Skeletal muscle cell (primary cell): ENCODE results near the gene ACTL10.

Experiments used
- DNase-seq: peaks from one replicate; pipeline ENCODE4 v3.0.0-alpha.2; 2010; ENCODE audit warnings: low read depth
- H3K4me3 ChIP-seq: 2 replicates; pipeline ENCODE4 v1.5.1; 2011; ENCODE audit warnings: low read depth, mild to moderate bottlenecking, control low read depth, low read length, moderate library complexity

The ACTL10 gene

GRCh38 chr20:33660035-33660684, 6.6 kb upstream of the ACTL10 start:
- DNase-seq, result no peak
- no peak overlapping the region for H3K4me3 ChIP-seq

GRCh38 chr20:33660685-33661058, 6.1 kb upstream of the ACTL10 start:
- no peak for DNase-seq
- H3K4me3 ChIP-seq, result no peak overlapping the region

GRCh38 chr20:33662172-33662571, 4.6 kb upstream of the ACTL10 start, which contains the start of gene C20orf144:
C20orf144 (plus strand) TSS chr20:33662327; CDS start chr20:33662346, 19 bp downstream.
- peak within 1 kb of the TSS; percentile 73 for H3K4me3 ChIP-seq
- no peak for DNase-seq

GRCh38 chr20:33663161-33664084, 3.3 kb upstream of the ACTL10 start:
- DNase-seq, result no peak
- peak overlapping the region; percentile 73 for H3K4me3 ChIP-seq

GRCh38 chr20:33664085-33664761, 2.5 kb upstream of the ACTL10 start:
- peak overlapping the region; percentile 73 for H3K4me3 ChIP-seq
- DNase-seq, result no peak

GRCh38 chr20:33664762-33665144, 2.0 kb upstream of the ACTL10 start:
- no peak for DNase-seq
- H3K4me3 ChIP-seq, result no peak overlapping the region

- DNase-seq, result no peak
- H3K4me3 ChIP-seq, result peak overlapping the region; percentile 54
Measured at GRCh38 chr20:33667245-33667675, 517 bp downstream of the ACTL10 start.

GRCh38 chr20:33667676-33668465, 1.1 kb downstream of the ACTL10 start:
- DNase-seq, result no peak
- H3K4me3 ChIP-seq, result peak overlapping the region; percentile 54

GRCh38 chr20:33668466-33669155, 1.9 kb downstream of the ACTL10 start:
- no peak overlapping the region for H3K4me3 ChIP-seq
- no peak for DNase-seq

GRCh38 chr20:33669224-33669623, 2.5 kb downstream of the ACTL10 start:
- DNase-seq, result no peak
- H3K4me3 ChIP-seq, result no peak overlapping the region

GRCh38 chr20:33669873-33670640, 3.3 kb downstream of the ACTL10 start:
- no peak overlapping the region for H3K4me3 ChIP-seq
- no peak for DNase-seq

GRCh38 chr20:33670715-33671499, 4.2 kb downstream of the ACTL10 start:
- no peak for DNase-seq
- no peak overlapping the region for H3K4me3 ChIP-seq

GRCh38 chr20:33671573-33672288, 5.0 kb downstream of the ACTL10 start:
- H3K4me3 ChIP-seq, result no peak overlapping the region
- no peak for DNase-seq

GRCh38 chr20:33672426-33673113, 5.8 kb downstream of the ACTL10 start:
- H3K4me3 ChIP-seq, result peak overlapping the region; percentile 71
- no peak for DNase-seq

- DNase-seq, result no peak
- H3K4me3 ChIP-seq, result peak overlapping the region; percentile 71
Measured at GRCh38 chr20:33673114-33673409, 6.3 kb downstream of the ACTL10 start.
